Parathyroid adenoma (tissue), 2 donors: ENCODE data around the gene NEUROD6.

ENCODE experiments used
- H2AFZ ChIP-seq: fragments of 300-600 bp; sonication (generic); one replicate; pipeline ENCODE4 v1.7.0; 2017; ENCODE audit warnings: antibody characterized with exemption, mild to moderate bottlenecking
- H3K27ac ChIP-seq: fragments of 300-600 bp; sonication (generic); one replicate; pipeline ENCODE4 v1.7.0; 2017
- H3K27me3 ChIP-seq: fragments of 300-600 bp; sonication (generic); one replicate; pipeline ENCODE4 v1.7.0; 2017; ENCODE audit warnings: low read length; ENCODE audit not compliant: control insufficient read depth, insufficient read depth
- H3K36me3 ChIP-seq: fragments of 300-600 bp; sonication (generic); one replicate; pipeline ENCODE4 v1.7.0; 2017; ENCODE audit warnings: low read length; ENCODE audit not compliant: control insufficient read depth, insufficient read depth
- H3K4me1 ChIP-seq: fragments of 300-600 bp; sonication (generic); one replicate; pipeline ENCODE4 v1.7.0; 2017; ENCODE audit warnings: control low read depth
- H3K4me2 ChIP-seq: fragments of 300-600 bp; sonication (generic); one replicate; pipeline ENCODE4 v1.7.0; 2017; ENCODE audit warnings: low read length
- H3K4me3 ChIP-seq: fragments of 300-600 bp; sonication (generic); one replicate; pipeline ENCODE4 v1.7.0; 2017; ENCODE audit warnings: low read depth, low read length
- H3K79me2 ChIP-seq: fragments of 300-600 bp; sonication (generic); one replicate; pipeline ENCODE4 v1.7.0; 2017; ENCODE audit warnings: control low read depth
- H3K9ac ChIP-seq: fragments of 300-600 bp; sonication (generic); one replicate; pipeline ENCODE4 v1.7.0; 2017; ENCODE audit warnings: mild to moderate bottlenecking
- H3K9me3 ChIP-seq: fragments of 300-600 bp; sonication (generic); one replicate; pipeline ENCODE4 v1.7.0; 2017; ENCODE audit warnings: low read length; ENCODE audit not compliant: control insufficient read depth
- CTCF ChIP-seq: fragments of 300-600 bp; sonication (generic); IDR thresholded peaks from one replicate; pipeline ENCODE4 v1.7.0; 2017; ENCODE audit warnings: antibody characterized with exemption, mild to moderate bottlenecking
- donor health status: primary hyperparathyroidism.

Gene NEUROD6

GRCh38 chr7:31314781-31315180, 25.7 kb downstream of the NEUROD6 start:
- H3K79me2 ChIP-seq: no peaks in the 10 kb centered on the region
- no peaks in the 10 kb centered on the region for H3K9me3 ChIP-seq
- no peak overlapping the region for H3K4me2 ChIP-seq
- no peak for TF ChIP-seq CTCF
- no peaks in the 10 kb centered on the region for H3K27me3 ChIP-seq
- no peak overlapping the region for H3K27ac ChIP-seq
- no peak overlapping the region for H3K9ac ChIP-seq
- no peaks in the 10 kb centered on the region for H3K4me1 ChIP-seq
- no peak overlapping the region for H2AFZ ChIP-seq
- no peak overlapping the region for H3K4me3 ChIP-seq
- no peaks in the 10 kb centered on the region for H3K36me3 ChIP-seq

- TF ChIP-seq CTCF: no peak
- H3K4me1 ChIP-seq: no peaks in the 10 kb centered on the region
- no peak overlapping the region for H3K9ac ChIP-seq
- no peak overlapping the region for H2AFZ ChIP-seq
- no peaks in the 10 kb centered on the region for H3K79me2 ChIP-seq
- no peaks in the 10 kb centered on the region for H3K27me3 ChIP-seq
- no peaks in the 10 kb centered on the region for H3K9me3 ChIP-seq
- no peak overlapping the region for H3K27ac ChIP-seq
- H3K4me3 ChIP-seq: no peak overlapping the region
- H3K4me2 ChIP-seq: no peak overlapping the region
- no peaks in the 10 kb centered on the region for H3K36me3 ChIP-seq
These were observed 27.6 kb downstream of the NEUROD6 start for GRCh38 chr7:31312889-31313288.

GRCh38 chr7:31311552-31311951, 29.0 kb downstream of the NEUROD6 start:
- Histone ChIP-seq H3K36me3 (no peaks in the 10 kb centered on the region), H3K27me3 (no peaks in the 10 kb centered on the region), H3K9me3 (no peaks in the 10 kb centered on the region), H3K9ac (no peak overlapping the region), H3K4me1 (no peaks in the 10 kb centered on the region), H3K4me2 (no peak overlapping the region), H3K79me2 (no peaks in the 10 kb centered on the region), H3K27ac (no peak overlapping the region), H2AFZ (no peak overlapping the region), H3K4me3 (no peak overlapping the region)
- TF ChIP-seq CTCF: no peak

- Histone ChIP-seq H3K27me3 (no peaks in the 10 kb centered on the region), H3K4me2 (no peak overlapping the region), H3K27ac (no peak overlapping the region), H2AFZ (no peak overlapping the region), H3K9me3 (no peaks in the 10 kb centered on the region), H3K36me3 (no peaks in the 10 kb centered on the region), H3K79me2 (no peaks in the 10 kb centered on the region), H3K4me1 (no peaks in the 10 kb centered on the region), H3K4me3 (no peak overlapping the region), H3K9ac (no peak overlapping the region)
- no peak for TF ChIP-seq CTCF
These were observed 30.1 kb downstream of the NEUROD6 start for GRCh38 chr7:31310321-31310935.

- H2AFZ ChIP-seq: no peak overlapping the region
- H3K27ac ChIP-seq: no peak overlapping the region
- H3K9me3 ChIP-seq: no peaks in the 10 kb centered on the region
- no peak for TF ChIP-seq CTCF
- H3K79me2 ChIP-seq: no peaks in the 10 kb centered on the region
- no peak overlapping the region for H3K9ac ChIP-seq
- H3K4me1 ChIP-seq: no peaks in the 10 kb centered on the region
- no peak overlapping the region for H3K4me2 ChIP-seq
- no peaks in the 10 kb centered on the region for H3K36me3 ChIP-seq
- no peaks in the 10 kb centered on the region for H3K27me3 ChIP-seq
- no peak overlapping the region for H3K4me3 ChIP-seq
These were observed 31.1 kb downstream of the NEUROD6 start for GRCh38 chr7:31309407-31309806.
